Stimulated activated CD4-positive, alpha-beta T cell treated with anti-CD3 and anti-CD28 coated beads, TNF-alpha, amount 100 ng/mL, for 24 hours (primary cell): ENCODE results near the gene NUBPL.
"Not testable (repeated sequence)": the region's sequence is repeated elsewhere in the genome, so short reads cannot be mapped to it uniquely, and the experiment has no call there.

Source experiments
- DNase-seq, 3 experiments: peaks; one replicate each; pipeline ENCODE4 v3.0.0-alpha.2; 2020; ENCODE audit warnings: low read depth in 3 of 3

NUBPL gene

DNA sequence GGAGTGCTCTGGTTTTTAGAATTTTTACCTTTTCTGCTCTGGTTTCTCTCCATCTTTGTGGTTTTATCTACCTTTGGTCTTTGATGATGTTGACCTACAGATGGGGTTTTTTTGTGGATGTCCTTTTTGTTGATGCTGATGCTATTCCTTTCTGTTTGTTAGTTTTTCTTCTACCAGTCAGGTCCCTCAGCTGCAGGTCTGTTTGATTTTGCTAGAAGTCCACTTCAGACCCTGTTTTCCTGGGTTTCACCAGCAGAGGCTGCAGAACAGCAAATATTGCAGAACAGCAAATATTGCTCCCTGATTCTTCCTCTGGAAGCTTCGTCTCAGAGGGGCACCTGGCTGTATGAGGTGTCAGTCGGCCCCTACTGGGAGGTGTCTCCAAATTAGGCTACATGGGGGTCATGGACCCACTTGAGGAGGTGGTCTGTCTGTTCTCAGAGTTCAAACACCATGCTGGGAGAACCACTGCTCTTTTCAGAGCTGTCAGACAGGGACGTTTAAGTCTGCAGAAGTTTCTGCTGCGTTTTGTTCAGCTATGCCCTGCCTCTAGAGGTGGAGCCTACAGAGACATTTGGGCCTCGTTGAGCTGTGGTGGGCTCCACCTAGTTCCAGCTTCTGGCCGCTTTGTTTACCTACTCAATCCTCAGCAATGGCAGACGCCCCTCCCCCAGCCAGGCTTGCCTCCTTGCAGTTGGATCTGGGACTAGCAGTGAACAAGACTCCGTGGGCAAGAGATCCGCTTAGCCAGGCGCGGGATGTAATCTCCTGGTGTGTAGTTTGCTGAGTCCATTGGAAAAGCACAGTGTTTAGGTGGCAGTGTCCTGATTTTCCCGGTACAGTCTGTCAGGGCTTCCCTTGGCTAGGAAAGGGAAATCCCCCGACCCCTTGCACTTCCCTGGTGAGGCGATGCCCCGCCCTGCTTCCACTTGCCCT is 250.8 kb downstream of the NUBPL start:
- not testable (repeated sequence) for DNase-seq

DNA sequence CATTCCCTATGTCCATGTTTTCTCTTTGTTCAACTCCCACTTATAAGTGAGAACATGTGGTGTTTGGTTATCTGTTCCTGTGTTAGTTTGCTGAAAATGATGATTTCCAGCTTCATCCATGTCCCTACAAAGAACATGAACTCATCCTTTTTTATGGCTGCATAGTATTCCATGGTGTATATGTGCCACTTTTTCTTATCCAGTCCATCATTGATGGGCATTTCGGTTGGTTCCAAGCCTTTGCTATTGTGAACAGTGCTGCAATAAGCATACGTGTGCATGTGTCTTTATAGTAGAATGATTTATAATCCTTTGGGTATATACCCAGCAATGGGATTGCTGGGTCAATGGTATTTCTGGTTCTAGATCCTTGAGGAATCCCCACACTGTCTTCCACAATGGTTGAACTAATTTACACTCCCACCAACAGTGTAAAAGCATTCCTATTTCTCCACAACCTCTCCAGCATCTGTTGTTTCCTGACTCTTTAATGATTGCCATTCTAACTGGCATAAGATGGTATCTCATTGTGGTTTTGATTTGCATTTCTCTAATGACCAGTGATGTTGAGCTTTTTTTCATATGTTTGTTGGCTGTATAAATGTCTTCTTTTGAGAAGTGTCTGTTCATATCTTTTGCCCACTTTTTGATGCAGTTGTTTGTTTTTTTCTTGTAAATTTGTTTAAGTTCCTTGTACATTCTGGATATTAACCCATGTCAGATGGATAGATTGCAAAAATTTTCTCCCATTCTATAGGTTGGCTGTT is 252.7 kb downstream of the NUBPL start:
- DNase-seq: not testable (repeated sequence)

DNA sequence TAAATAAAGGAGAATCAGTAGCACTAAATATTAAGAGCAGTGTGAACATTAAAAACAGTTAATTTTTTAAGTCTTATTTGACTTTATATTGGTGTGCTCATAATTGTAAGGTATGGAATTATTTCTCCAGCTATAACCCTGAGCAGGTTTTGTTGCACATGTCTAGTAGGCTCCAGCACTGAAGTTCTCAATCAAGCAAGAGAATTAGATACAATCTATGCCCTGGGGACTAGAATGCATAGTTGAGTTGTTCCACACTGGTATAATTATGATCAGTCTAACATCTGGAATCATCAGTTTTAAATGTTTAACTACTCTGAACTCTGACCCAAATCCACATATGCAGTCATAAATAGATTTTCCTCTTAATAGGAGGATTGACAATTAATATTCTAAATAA is 258.1 kb downstream of the NUBPL start:
- DNase-seq: no peak

DNA sequence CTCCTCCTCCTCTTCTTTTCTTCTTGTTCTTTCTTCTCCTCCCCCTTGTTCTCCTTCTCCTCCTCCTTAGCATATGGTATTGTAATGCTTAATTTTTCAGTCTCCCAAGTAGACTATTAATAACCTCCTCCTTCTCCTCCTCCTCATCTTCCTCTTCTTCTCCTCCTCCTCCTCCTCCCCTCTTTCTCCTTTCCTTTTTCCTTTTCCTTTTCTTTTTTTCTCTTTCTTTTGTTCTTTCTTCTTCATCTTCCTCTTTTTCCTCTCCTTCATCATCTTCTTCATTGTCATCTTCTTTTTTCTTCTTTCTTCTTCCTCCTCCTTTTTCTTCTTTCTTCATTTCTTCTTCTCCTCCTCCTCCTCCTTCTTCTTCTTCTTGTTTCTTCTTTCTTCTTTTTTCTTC is 264.3 kb downstream of the NUBPL start:
- no peak for DNase-seq

DNA sequence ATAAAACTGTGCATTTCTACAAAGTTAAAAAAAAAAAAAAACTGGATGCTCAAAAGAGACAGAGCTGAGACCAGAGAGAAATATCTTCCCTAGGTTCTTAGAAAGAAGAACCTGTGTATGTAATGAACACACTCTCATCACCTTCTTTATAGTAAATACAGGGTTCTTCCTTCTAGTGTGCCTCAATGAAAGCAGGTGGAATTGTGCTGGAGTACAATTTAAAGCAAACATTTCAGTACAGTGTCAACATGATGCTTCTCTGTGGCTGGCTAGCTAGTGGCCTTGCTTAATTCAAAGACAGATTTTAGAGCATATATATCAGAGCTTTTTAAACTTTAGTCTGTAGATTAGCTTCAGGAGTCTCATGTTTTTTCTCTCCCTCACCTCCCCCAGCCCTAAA is 266.1 kb downstream of the NUBPL start:
- DNase-seq: no peak

DNA sequence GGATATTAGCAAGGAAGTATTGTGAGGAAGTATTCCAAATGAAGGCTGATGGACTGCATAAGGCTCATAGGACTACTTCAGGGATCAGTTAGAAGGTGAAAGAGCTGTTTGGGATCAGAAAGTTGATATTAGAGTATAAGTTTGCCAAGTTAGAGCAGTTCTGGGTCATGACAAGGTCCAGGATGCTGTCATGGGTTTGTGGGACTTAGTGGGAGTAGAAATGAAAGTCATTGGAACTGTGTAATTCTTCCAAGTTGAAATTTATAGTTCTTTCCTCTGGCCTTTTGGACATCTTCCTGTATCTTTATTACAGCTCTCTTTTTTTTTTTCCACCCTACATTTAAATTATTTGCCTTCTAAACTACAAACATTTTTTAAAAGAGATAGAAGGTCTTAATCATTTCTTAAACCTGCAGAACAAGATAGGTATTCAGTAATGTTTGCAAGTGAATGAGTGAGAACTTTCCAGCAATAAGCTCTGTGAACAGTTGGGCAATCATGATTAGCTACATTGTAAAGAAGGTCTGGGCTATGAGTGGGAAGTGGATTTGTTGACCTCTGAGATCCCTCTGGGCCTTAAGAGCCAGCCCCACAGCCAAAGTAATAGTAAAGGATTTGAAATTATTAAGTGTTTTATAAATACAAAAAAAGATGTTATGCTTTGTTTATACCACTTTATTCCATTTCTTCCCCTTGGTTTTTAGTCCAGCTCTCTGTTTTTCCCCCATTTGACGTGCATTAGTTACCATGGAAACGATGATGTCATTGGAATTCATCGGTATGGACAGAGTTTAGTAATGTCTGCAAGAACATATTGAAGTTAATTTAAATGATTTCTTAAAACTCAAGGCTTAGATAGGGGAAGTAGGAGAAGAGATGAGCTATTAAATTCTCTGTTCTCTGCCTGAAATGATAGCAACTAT is 268.0 kb downstream of the NUBPL start:
- no peak for DNase-seq

DNA sequence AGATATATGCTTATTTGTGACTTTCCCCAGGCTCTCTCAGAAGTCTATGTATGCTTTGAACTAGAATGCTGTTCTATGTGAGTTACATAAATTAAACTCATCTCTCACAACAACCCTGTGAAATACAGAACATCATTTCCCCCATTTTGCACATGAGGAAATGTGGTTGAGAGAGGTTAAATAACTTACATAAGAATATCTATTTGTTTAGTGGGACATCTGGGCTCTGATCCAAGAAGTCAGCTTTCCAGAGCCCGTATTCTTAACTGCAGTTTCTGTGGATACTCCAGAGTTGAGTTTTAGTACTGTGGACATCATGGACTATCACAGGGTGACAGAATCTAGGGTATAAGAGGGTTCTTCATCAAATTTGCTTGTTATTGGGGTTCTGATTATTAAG is 273.4 kb downstream of the NUBPL start:
- no peak for DNase-seq

DNA sequence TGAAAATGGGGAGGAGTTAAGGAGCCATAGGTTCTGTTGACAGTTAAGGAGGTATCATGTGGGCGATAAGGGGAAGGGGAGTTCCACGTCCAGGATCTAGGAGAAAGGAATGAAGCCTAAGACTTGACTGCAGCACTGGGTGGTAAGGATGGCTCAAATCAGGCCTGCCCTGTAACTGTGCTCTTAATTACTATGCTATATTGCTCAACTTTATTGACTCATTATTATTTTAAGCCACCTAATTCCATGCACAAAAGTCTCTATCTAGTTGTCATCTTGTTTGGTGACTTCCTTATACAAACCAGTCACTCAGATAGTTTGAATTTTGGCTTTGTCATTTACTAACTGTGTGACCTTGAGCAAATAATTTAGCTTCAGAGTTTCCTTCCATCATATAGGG is 273.8 kb downstream of the NUBPL start:
- no peak for DNase-seq

DNA sequence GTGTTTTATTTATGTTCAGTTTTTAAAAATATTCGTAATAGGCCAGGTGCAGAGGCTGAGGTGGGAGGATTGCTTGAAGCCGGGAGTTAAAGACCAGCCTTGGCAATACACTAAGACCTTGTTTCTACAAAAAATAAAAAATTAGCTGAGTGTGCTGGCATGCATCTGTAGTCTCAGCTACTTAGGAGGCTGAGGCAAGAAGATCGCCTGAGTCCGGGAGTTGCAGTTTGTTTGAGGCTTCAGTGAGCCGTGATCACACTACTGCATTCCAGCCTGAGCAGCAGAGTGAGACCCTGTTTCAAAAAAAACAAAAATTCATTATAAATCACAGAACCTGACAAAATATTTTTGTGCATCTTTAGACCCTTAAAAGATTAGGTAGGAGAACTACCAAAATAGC is 275.8 kb downstream of the NUBPL start:
- DNase-seq: no peak

DNA sequence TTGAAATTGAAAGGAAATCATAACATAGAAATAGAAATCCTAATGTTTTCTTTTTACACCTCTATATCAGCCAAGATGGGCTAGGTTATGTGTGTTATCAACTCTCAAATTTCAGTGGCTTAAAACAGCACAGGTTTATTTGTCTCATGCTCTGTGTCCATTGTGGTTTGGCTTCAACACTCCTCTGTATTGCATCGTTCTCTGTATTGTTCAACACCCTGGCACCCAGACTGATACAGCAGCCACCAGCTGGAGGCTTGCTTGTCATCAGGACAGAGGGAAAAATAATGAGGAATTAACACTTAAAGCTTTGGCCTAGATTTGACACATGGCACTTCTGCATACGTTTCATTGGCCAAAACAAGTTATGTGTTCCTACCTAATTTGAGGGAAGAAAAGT is 281.7 kb downstream of the NUBPL start:
- no peak for DNase-seq

DNA sequence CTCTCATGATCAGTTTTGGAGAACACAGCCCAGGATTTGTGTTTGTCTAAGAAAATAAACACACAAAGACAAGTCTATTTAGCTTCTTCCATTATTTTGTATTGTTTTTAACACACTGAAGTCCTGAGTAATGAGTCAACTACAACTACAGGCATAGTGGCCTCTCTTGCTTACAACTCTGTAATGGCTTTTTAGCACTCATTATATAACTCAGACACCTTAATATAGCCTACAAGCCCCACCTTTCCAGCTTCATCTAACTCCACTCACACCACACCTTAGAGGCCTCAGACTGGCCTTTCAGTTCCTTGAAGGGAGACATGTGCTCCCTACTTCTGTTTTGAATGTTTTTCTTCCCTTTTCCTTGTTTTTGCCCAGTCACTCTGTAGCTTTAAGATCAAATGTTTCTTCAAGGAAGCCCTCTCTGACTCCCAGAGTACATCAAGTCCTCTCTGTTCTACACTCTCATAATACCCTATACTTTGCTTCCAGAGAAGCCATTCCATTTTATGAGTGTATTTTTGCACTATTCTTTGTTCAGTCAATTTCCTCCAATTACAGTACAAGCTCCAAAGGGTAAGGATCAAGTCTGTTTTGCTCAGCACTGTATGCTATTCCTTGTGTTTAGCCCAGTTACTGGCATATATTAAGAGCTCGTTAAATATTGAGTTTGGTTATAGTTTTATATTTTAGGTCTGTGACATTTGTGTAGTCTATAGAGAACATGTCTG is 282.3 kb downstream of the NUBPL start:
- DNase-seq: no peak

DNA sequence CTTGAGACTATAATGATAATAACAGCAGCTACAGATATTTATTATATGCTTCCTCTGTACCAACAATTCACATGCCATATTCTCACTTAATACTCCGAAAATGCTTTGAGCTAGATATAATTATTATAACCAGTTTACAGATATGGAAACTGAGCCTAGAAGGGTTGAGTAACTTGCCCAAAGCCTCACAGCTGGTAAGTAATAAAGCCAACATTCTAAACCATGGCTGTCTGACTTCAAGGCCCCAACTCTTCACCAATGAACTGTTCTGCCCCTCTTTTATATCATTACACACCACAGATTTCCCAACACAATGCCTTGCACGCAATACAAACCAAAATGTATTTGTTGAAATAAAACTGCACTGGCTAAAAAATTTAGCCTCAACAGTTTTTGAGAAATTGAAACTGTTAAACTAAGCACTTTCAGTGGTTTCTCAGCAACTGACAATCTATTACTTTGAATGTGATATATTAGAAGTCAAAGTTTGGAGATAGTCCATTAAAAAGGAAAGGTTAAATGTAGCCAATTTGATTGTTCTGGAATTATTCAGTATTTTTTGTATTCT is 293.4 kb downstream of the NUBPL start:
- DNase-seq: no peak

DNA sequence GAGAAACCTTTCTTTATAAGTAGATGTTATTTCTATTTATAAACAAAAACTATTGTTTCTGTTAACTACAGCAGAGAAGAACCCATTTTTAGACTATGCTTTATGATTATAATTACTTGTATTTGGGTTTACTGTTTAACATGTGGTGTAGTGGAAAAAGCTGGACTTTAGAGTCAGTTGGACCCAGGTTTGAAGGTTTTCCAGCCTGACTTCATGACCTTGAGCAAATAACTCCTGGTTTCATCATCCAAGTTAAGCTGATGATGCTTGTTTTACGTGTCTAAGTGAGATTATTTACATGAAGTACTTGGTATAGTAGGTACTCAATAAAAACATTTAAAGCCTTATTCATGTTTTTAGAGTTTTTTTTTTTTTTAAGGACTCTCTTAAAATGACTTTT is 294.1 kb downstream of the NUBPL start:
- no peak for DNase-seq

DNA sequence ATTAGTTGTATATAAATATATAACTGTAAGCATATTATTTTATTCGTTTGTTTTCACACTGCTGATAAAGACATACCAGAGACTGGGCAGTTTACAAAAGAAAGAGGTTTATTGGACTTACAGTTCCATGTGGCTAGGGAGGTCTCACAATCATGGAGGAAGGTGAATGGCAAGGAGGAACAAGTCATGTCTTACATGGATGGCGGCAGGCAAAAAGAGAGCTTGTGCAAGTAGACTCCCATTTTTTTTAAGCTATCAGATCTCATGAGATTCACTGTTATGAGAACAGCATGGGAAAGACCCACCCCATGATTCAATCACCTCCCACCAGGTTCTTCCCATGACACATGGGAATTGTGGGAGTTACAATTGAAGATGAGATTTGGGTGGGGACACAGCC is 294.8 kb downstream of the NUBPL start:
- not testable (repeated sequence) for DNase-seq

DNA sequence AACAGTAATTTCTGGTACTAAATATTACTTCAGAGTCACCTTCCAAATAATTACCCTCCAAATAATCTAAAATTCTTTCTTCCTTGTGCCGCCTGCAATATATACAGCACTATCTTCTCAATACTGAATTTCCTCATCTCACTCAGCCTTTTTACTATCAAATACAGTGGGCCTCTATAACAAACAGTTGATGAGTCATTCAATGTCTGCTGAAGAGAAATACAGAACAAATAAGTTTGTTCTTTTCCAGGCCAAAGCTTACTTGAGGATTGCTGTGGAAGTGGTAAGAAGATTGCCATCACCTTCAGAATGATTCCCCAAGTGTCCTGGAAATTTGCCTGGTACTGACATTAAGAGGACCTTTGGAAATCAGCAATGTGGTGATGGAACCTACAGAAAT is 297.7 kb downstream of the NUBPL start:
- no peak for DNase-seq

DNA sequence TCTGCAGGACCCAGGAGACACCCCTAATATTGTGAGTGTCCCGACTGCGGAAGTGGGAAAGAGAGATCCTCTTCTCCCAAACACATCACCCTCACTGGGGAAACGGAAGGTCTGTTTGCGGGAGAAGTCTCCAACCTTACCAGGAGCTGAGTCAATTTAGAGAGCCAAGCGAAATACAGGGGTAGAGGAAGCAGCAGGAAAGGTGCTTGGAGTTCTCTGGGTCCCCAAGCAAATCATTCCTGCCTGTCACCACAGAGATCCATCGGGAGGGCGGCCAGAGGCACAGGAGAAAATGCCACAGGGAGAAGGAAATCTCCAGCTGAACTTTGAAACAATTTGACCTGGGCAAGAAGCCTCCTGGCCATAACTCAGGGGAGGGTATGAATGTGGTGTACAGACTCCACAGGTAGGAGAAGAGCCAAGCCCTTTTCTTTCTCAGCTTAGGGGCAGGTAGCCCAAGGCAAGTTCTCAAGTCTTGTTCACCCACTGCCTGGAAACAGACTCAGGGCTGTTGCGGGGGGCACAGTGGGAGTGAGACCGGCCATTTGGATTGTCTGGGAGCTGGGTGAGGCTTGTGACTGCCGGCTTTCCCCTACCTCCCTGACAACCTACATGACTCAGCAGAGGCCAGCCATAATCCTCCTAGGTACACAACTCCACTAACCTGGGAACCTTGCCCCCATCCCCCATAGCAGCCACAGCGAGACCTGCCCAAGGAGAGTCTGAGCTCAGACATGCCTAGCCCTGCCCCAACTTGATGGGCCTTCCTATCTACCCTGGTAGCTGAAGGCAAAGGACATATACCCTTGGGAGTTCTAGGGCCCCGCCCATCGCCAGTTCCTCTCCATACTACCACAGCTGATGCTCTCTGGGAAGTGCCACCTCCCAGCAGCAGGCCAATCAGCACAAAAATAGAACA is 304.0 kb downstream of the NUBPL start:
- DNase-seq: no peak

DNA sequence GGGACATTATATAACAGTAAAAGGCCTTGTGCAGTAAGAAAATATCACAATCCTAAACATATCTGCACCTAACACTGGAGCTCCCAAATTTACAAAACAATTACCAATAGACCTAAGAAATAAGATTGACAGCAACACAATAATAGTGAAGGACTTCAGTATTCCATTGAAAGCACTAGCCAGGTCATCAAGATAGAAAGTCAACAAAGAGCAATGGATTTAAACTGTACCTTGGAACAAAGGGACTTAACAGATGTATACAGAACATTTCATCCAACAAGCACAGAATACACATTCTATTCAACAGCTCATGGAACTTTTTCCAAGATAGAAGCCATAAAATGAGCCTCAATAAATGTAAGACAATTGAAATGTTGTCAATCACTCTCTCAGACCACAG is 306.4 kb downstream of the NUBPL start:
- no peak for DNase-seq

DNA sequence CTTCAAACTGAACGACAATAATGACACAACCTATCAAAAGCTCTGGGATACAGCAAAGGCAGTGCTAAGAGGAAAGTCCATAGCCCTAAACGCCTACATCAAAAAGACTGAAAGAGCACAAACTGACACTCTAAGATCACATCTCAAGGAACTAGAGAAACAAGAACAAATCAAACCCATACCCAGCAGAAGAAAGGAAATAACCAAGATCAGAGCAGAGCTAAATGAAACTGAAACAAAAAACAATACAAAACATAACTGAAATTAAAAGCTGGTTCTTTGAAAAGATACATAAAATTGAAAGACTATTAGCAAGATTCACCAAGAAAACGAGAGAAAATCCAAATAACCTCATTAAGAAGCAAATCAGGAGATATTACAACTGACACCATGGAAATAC is 306.9 kb downstream of the NUBPL start:
- not testable (repeated sequence) for DNase-seq

DNA sequence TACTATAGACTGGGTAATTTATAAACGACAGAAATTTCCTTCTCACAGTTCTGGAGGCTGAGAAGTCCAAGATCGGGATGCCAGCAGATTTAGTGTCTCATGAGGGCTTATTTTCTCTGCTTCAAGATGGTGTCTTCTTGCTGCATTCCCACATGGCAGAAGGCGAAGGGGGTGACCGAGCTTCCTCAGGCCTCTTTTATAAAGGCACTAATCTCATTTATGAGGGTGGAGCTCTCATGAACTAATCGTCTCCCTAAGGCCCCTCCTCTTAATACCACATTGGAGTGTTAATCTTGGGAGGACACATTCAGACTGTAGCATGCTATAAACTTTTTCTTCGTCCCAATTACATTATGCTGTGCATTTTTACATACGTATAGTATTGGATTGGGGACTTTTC is 315.5 kb downstream of the NUBPL start:
- no peak for DNase-seq

DNA sequence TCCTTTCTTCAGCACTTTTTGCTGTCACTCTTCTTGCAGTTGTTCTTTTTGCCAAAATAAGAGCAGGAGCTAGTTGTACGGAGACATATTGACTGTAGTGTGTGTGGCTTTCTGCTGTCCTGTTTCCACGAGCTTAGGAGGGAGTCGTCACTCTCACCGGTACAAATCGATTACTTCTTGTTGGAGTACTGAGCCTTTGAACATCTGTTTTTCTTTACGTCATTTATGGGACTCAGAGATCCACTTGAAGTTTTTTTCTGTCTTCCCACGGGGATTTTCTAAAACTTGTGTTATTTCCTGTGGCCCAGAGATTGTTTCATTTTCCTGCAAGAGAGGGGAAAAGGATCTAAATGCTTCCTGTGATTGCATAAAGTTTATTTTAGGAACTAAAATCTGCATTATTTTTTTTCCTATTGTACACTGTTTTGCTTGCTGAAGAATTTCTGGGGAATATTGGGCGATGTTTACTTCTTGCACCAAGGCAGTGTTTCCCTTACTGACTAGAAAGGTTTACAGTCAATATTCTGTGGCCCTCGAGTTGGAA is 316.1 kb downstream of the NUBPL start:
- no peak for DNase-seq
